Glutamatergic neuron (in vitro differentiated cells): ENCODE data around the gene MANF. TPM values are rescaled to one million over a fixed set of nuclear protein-coding genes. Genes with fewer than 3 reads are reported as not detected.

Experiments used
- DNase-seq: peaks from one replicate; pipeline ENCODE4 v3.0.0; 2022
- H3K27ac Mint-ChIP-seq: one replicate; pipeline ENCODE4 v1.8.0; 2020; ENCODE audit warnings: mild to moderate bottlenecking, mixed read lengths, inconsistent platforms; ENCODE audit not compliant: unreplicated experiment
- H3K27me3 Mint-ChIP-seq: one replicate; pipeline ENCODE4 v1.8.0; 2020; ENCODE audit warnings: mild to moderate bottlenecking, moderate library complexity, mixed read lengths, inconsistent platforms; ENCODE audit not compliant: unreplicated experiment
- H3K36me3 Mint-ChIP-seq: one replicate; pipeline ENCODE4 v1.8.0; 2020; ENCODE audit warnings: mild to moderate bottlenecking, mixed read lengths, inconsistent platforms; ENCODE audit not compliant: unreplicated experiment
- H3K4me1 Mint-ChIP-seq: one replicate; pipeline ENCODE4 v1.8.0; 2020; ENCODE audit warnings: mild to moderate bottlenecking, low read depth, mixed read lengths, inconsistent platforms; ENCODE audit not compliant: unreplicated experiment
- H3K4me3 Mint-ChIP-seq: one replicate; pipeline ENCODE4 v1.8.0; 2020; ENCODE audit warnings: mild to moderate bottlenecking, mixed read lengths, inconsistent platforms; ENCODE audit not compliant: unreplicated experiment
- H3K9me3 Mint-ChIP-seq: one replicate; pipeline ENCODE4 v1.8.0; 2020; ENCODE audit warnings: mild to moderate bottlenecking, moderate library complexity, mixed read lengths, inconsistent platforms; ENCODE audit not compliant: unreplicated experiment
- CTCF ChIP-seq: fragments of 200-600 bp; sonication (generic); IDR thresholded peaks from one replicate; pipeline ENCODE4 v1.5.0; 2021; ENCODE audit not compliant: partially characterized antibody, unreplicated experiment
- total RNA-seq: library from RNA; stranded (reverse); fragmentation: NEBNext Ultra II Directional; extraction: Animal tissue kit (Norgen Biotek cat#: 25700); gene quantifications from one replicate; pipeline ENCODE4 v1.2.1, GENCODE V29; 2021; ENCODE audit not compliant: unreplicated experiment

MANF gene
- total RNA-seq, 1 donor from 2014 or later = 104 TPM

GRCh38 chr3:51408021-51408420, 22.9 kb downstream of the MANF start:
- TF ChIP-seq CTCF = no peak
- no peaks in the 10 kb centered on the region for H3K36me3 Mint-ChIP-seq

GRCh38 chr3:51408813-51409212, 23.7 kb downstream of the MANF start:
- Mint-ChIP-seq H3K4me3 (no peak overlapping the region), H3K9me3 (peaks cover 2% of the 10 kb centered on the region), H3K27ac (no peak overlapping the region), H3K36me3 (no peaks in the 10 kb centered on the region), H3K27me3 (peaks cover 2% of the 10 kb centered on the region), H3K4me1 (no peaks in the 10 kb centered on the region)
- TF ChIP-seq CTCF = no peak
- no peak for DNase-seq

More at GRCh38 chr3:51408021-51408420, 22.9 kb downstream of the MANF start:
- Mint-ChIP-seq H3K4me1 (no peaks in the 10 kb centered on the region), H3K27me3 (peaks cover 4% of the 10 kb centered on the region), H3K9me3 (peaks cover 2% of the 10 kb centered on the region), H3K27ac (no peak overlapping the region), H3K4me3 (no peak overlapping the region)
- DNase-seq = no peak

GRCh38 chr3:51422211-51422610, 37.1 kb downstream of the MANF start:
- Mint-ChIP-seq H3K4me3 (no peak overlapping the region), H3K36me3 (no peaks in the 10 kb centered on the region)

GRCh38 chr3:51426921-51427320, 41.8 kb downstream of the MANF start:
- H3K27me3 Mint-ChIP-seq = no peaks in the 10 kb centered on the region
- no peak for DNase-seq
- H3K9me3 Mint-ChIP-seq = no peaks in the 10 kb centered on the region
- no peak overlapping the region for H3K27ac Mint-ChIP-seq
- H3K4me3 Mint-ChIP-seq = no peak overlapping the region
- no peak for TF ChIP-seq CTCF
- H3K36me3 Mint-ChIP-seq = no peaks in the 10 kb centered on the region
- H3K4me1 Mint-ChIP-seq = no peaks in the 10 kb centered on the region

More at GRCh38 chr3:51422211-51422610, 37.1 kb downstream of the MANF start:
- no peak for TF ChIP-seq CTCF
- DNase-seq = no peak
- Mint-ChIP-seq H3K9me3 (no peaks in the 10 kb centered on the region), H3K27me3 (no peaks in the 10 kb centered on the region), H3K27ac (no peak overlapping the region), H3K4me1 (no peaks in the 10 kb centered on the region)

- Mint-ChIP-seq H3K36me3 (no peaks in the 10 kb centered on the region), H3K4me3 (no peak overlapping the region), H3K27ac (no peak overlapping the region), H3K4me1 (no peaks in the 10 kb centered on the region), H3K9me3 (no peaks in the 10 kb centered on the region), H3K27me3 (no peaks in the 10 kb centered on the region)
- no peak for TF ChIP-seq CTCF
- no peak for DNase-seq
Observed at GRCh38 chr3:51429138-51429537, 44.0 kb downstream of the MANF start.
